HEK293T (cell line): Measurements from ENCODE around the gene ZC3H4.

Experiments used
- BHLHE40 ChIP-seq: fragments of 450-650 bp; IDR thresholded peaks from 2 replicates; pipeline ENCODE4 v1.6.1; 2016; ENCODE audit warnings: mild to moderate bottlenecking, moderate library complexity, borderline replicate concordance
- FOXA1 ChIP-seq: fragments of 450-650 bp; IDR thresholded peaks from 2 replicates; pipeline ENCODE4 v1.6.1; 2016; ENCODE audit warnings: mild to moderate bottlenecking
- FOXK2 ChIP-seq: fragments of 450-650 bp; IDR thresholded peaks from 2 replicates; pipeline ENCODE4 v1.6.1; 2016; ENCODE audit warnings: mild to moderate bottlenecking
- FOXM1 ChIP-seq: fragments of 450-650 bp; IDR thresholded peaks from 2 replicates; pipeline ENCODE4 v1.6.1; 2017; ENCODE audit warnings: mild to moderate bottlenecking, borderline replicate concordance
- HDGF ChIP-seq: fragments of 450-650 bp; IDR thresholded peaks from 2 replicates; pipeline ENCODE4 v1.6.1; 2017; ENCODE audit warnings: antibody characterized with exemption, borderline replicate concordance
- NFRKB ChIP-seq: fragments of 450-650 bp; IDR thresholded peaks from 2 replicates; pipeline ENCODE4 v1.6.1; 2016; ENCODE audit warnings: mild to moderate bottlenecking, moderate library complexity
- SP1 ChIP-seq: fragments of 450-650 bp; IDR thresholded peaks from 2 replicates; pipeline ENCODE4 v1.6.1; 2017
- SUZ12 ChIP-seq: fragments of 450-650 bp; IDR thresholded peaks from 2 replicates; pipeline ENCODE4 v1.6.1; 2016; ENCODE audit warnings: mild to moderate bottlenecking
- ZNF384 ChIP-seq: fragments of 450-650 bp; IDR thresholded peaks from 2 replicates; pipeline ENCODE4 v1.6.1; 2016

DNA sequence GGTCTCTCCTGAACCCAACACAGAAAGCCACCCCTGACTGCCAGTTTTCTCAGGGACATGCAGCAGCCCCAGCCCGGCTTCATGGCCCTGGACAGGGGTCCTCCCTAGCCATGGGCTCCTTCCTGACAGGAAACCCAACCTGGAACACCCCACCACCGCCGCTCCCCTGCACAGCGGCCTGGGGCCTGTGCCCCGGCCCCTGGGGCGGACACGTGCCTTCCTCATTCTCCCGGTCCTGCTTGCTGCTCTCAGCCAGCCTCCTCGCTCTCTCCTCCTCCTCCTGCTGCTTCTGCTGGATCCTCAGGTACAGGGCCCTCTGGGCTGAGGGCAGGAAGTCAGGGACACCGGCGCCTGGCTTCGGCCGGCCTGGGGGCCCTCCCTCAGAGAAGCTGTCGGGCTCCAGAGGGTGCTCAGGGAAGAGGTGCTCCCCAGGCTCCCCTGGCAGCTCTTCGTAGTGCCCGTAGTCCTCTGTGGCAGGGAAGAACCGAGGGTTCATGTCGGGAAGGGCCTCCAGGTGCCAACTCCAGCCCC, 44.6 kb downstream of the ZC3H4 start:
- TF ChIP-seq HDGF (no peak), ZNF384 (no peak), FOXA1 (no peak), SP1 (no peak), FOXK2 (no peak), NFRKB (no peak), BHLHE40 (no peak), FOXM1 (no peak), SUZ12 (no peak)
